GM12892 (cell line): ENCODE data around the gene SLC35A3.

Experiments used
- POLR2A ChIP-seq: IDR thresholded peaks from 2 replicates; pipeline ENCODE4 v1.6.1; 2011; ENCODE audit warnings: low read depth, low read length, control low read depth
- TAF1 ChIP-seq: IDR thresholded peaks from 2 replicates; pipeline ENCODE4 v1.6.1; 2011; ENCODE audit warnings: low read depth, mild to moderate bottlenecking, control low read depth, low read length, borderline replicate concordance

DNA sequence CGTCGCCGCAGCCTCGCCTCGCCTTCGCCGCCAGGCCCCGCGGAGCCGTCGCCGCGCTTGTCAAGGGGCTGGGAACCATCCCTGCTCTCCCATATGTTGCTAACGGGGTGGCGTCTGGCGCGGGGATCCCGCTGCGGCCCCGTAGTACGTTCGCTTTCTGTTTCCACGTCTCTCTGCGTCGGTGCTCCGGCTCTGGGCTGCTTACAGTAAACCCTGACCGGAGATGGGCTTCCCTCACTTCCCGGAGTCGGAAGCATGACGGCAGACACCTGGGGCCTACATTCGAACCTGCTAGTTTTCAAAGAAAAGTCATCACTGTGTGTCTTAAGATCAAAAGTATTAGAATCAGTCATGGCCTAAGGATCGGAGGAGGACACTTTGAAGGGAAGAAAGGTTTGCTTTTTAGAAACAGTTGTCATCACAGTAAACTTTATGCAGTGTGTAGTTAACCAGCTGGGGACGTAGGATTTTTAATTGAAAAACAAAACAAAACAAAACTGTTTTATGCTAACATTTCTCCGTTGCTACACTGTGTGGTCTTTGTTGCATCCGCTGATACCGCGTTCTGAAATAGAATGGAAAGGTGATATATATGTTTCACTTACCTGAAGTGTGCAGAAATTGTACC lies 69.0 kb downstream of the SLC35A3 start:
- no peak for TF ChIP-seq POLR2A
- TF ChIP-seq TAF1, result no peak
